Hepatocyte (in vitro differentiated cells): Measurements from ENCODE around the gene ANKRD36.
"Not testable (repeated sequence)": the region's sequence is repeated elsewhere in the genome, so short reads cannot be mapped to it uniquely, and the experiment has no call there.

Experiments used
- CTCF ChIP-seq: fragments of 200-600 bp; sonication (generic); IDR thresholded peaks from 2 replicates; pipeline ENCODE4 v1.5.1; 2016; ENCODE audit warnings: antibody characterized with exemption, mild to moderate bottlenecking; ENCODE audit not compliant: poor library complexity
- EZH2 ChIP-seq: fragments of 200-600 bp; sonication (generic); IDR thresholded peaks from 2 replicates; pipeline ENCODE4 v1.6.1; 2016; ENCODE audit warnings: antibody characterized with exemption, mild to moderate bottlenecking, borderline replicate concordance
- EZH2phosphoT487 ChIP-seq: fragments of 200-600 bp; sonication (generic); IDR thresholded peaks from one replicate; pipeline ENCODE4 v1.6.1; 2018; ENCODE audit warnings: antibody characterized with exemption, mild to moderate bottlenecking, low read depth, moderate library complexity; ENCODE audit not compliant: unreplicated experiment, severe bottlenecking

DNA sequence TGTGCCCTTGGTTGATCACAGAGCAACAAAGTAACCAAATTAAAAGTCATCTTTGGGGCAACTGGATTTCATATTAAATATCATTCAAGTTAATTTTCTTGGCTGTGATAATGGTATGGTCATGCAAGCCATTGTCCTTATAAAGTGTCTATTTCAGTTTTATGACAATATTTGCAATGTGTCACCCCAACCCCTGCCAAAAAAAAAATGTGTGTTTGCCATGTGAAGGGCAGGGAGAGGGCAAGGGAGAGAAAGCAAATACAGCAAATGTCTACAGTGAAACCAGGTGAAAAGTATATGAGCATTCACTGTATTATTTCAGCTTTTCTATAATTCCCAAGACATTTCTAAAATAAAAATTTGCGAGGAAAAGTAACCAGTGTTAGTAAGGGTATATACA, 24.2 kb upstream of the ANKRD36 start:
- not testable (repeated sequence) for TF ChIP-seq CTCF, EZH2phosphoT487, EZH2
